ENCODE results near the gene PTPRG. TPM values are rescaled to one million over a fixed set of nuclear protein-coding genes. Genes with fewer than 3 reads are reported as not detected.

PTPRG gene
- total RNA-seq, 2 donors from 2014 or later, result 26.0 to 26.3 TPM

DNA sequence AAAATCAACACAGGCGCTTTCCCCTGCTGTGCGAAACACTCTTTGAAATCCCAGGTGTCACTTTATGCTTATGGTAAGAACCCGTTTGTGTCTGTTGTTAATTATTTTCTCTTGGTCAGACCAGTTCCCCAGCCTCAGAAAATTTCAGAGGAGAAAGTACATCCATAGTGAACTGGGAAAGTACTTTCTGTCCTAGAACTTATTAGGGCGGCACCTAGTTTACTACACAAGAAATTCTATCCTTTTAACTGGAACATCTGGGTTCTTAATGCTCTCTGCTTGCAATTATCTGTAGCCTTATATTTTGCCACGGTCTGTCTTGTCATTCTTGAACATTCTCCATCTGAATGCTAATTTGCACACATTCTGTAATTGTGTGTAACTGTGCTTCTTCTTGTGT, 215.0 kb downstream of the PTPRG start:
- H3K4me3 ChIP-seq, result no peak overlapping the region
- intact Hi-C loops (cut with DNase I), result no loop called here
- no peak overlapping the region for H3K9ac ChIP-seq (ENCODE audit: low read depth in 2 of 2, low read length in 2 of 2)
- no peaks in the 10 kb centered on the region for H3K4me1 ChIP-seq
- TF ChIP-seq, protein P1, sequence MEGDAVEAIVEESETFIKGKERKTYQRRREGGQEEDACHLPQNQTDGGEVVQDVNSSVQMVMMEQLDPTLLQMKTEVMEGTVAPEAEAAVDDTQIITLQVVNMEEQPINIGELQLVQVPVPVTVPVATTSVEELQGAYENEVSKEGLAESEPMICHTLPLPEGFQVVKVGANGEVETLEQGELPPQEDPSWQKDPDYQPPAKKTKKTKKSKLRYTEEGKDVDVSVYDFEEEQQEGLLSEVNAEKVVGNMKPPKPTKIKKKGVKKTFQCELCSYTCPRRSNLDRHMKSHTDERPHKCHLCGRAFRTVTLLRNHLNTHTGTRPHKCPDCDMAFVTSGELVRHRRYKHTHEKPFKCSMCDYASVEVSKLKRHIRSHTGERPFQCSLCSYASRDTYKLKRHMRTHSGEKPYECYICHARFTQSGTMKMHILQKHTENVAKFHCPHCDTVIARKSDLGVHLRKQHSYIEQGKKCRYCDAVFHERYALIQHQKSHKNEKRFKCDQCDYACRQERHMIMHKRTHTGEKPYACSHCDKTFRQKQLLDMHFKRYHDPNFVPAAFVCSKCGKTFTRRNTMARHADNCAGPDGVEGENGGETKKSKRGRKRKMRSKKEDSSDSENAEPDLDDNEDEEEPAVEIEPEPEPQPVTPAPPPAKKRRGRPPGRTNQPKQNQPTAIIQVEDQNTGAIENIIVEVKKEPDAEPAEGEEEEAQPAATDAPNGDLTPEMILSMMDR (IDR thresholded peaks at IDR 0.05), result no peak
- no peaks in the 10 kb centered on the region for H3K36me3 ChIP-seq
- no peaks in the 10 kb centered on the region for H3K9me3 ChIP-seq
- DNase-seq, result no peak
- no peak overlapping the region for H3K27ac ChIP-seq
- H3K27me3 ChIP-seq, result no peaks in the 10 kb centered on the region

DNA sequence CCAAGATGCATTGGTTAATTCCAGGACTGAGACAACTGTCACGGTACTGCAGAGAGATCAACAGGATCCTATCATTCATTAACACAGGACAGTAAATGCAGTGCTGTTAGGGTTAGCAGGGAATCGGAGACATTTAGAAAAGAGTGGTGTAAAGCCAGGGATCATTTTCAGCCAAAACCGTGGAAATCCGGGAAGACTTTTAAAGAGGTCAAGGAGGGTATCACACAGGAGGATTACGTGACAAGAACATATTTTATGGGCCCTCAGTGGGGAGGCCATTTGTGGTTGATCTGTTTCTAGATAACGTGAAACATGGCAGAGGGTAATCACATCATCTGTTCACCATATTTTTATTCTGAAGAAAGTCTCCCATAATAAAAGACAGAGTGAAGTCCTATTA, 216.1 kb downstream of the PTPRG start:
- H3K4me1 ChIP-seq, result no peaks in the 10 kb centered on the region
- intact Hi-C loops (cut with DNase I), result no loop called here

DNA sequence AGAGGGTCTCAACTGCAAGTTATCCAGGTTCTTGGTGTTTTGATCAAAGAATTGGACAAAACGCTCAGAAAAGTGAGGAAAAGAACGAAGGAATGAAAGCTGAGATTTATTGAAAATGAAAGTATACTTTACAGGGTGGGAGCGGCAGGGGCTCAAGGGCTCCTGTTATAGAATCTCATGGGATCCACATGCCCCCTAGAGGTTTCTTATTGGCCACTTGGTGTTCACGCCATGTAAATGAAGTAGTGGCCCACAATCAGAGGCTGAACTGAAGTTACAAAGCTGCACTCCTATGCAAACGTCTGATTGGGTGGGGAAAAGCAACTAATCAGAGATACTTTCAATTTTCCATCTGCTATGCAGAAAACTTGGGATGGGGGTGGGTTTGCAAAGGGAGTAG, 216.7 kb downstream of the PTPRG start:
- no peaks in the 10 kb centered on the region for H3K27me3 ChIP-seq
- TF ChIP-seq, protein P1 (IDR thresholded peaks at IDR 0.05), result no peak
- no peak overlapping the region for H3K9ac ChIP-seq (ENCODE audit: low read depth in 2 of 2, low read length in 2 of 2)
- intact Hi-C loops (cut with DNase I), result no loop called here
- no peak for DNase-seq
- H3K4me3 ChIP-seq, result no peak overlapping the region
- H3K36me3 ChIP-seq, result no peaks in the 10 kb centered on the region
- no peaks in the 10 kb centered on the region for H3K4me1 ChIP-seq
- no peaks in the 10 kb centered on the region for H3K9me3 ChIP-seq
- no peak overlapping the region for H3K27ac ChIP-seq

More for the DNA sequence above, 216.1 kb downstream of the PTPRG start:
- Histone ChIP-seq H3K9me3 (no peaks in the 10 kb centered on the region), H3K27me3 (no peaks in the 10 kb centered on the region), H3K4me3 (no peak overlapping the region), H3K9ac (ENCODE audit: low read depth in 2 of 2, low read length in 2 of 2) (no peak overlapping the region), H3K27ac (no peak overlapping the region), H3K36me3 (no peaks in the 10 kb centered on the region)
- TF ChIP-seq, protein P1 (IDR thresholded peaks at IDR 0.05), result no peak
- DNase-seq, result no peak

DNA sequence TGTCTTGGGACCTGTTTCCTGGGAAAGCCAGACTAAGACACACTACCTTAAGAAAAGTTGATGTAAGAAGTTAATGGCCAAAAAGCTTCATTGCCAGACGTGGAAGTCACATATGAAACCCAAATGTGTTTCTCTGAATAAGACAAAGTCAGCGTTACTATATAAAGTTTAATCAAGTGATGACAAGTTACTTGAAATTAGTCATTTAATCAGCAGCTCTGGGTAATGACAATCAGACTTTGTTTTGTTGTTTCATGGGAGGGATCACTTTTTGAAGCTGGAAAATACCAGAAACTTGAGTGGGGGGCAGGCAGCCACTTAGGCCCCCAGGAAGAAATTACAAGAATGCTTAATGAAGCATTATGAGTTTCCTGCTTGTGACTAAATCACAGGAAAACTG, 218.6 kb downstream of the PTPRG start:
- DNase-seq, result no peak
- no peak overlapping the region for H3K9ac ChIP-seq (ENCODE audit: low read depth in 2 of 2, low read length in 2 of 2)
- TF ChIP-seq, protein P1 (IDR thresholded peaks at IDR 0.05), result no peak
- no peaks in the 10 kb centered on the region for H3K36me3 ChIP-seq
- no peak overlapping the region for H3K4me3 ChIP-seq
- no peaks in the 10 kb centered on the region for H3K27me3 ChIP-seq
- H3K27ac ChIP-seq, result no peak overlapping the region
- intact Hi-C loops (cut with DNase I), result no loop called here
- H3K4me1 ChIP-seq, result no peaks in the 10 kb centered on the region
- H3K9me3 ChIP-seq, result no peaks in the 10 kb centered on the region

DNA sequence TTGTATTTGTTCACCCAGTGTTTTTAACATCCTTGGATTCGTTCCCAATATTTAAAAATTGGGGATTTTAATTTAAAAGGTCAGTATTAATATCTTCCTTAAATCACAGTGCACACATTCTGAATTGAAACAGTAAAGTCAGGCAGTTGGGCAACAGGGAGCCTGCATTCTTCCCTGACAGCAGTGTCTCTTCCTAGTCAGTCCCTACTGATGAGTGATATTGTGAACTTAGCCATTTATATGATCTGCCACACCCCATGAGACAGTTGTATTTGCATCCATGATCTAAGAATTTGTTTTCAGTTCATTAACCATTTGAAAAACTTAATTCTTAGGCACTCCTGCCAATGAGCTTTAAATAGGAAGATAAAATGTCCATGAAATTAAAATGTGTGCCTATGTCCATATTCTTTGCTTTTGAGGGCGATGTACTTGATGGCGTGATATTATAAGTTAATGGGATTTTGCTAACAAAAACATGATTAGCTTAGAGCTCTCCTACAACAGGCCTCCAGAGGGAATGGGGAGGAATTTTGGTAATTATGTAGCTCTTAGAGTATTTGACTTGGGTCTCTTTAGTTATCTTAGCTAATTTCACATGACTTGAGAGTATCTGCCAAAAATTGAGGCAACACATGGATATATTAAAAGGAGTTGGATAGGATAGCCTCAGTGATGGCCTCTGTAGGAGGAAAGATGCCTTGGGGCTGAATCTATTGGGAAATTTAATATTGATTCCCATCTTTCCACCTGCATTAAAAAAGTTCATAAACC, 219.3 kb downstream of the PTPRG start:
- Histone ChIP-seq H3K4me1 (no peaks in the 10 kb centered on the region), H3K27me3 (no peaks in the 10 kb centered on the region), H3K9me3 (no peaks in the 10 kb centered on the region), H3K9ac (ENCODE audit: low read depth in 2 of 2, low read length in 2 of 2) (no peak overlapping the region), H3K36me3 (no peaks in the 10 kb centered on the region), H3K4me3 (no peak overlapping the region), H3K27ac (no peak overlapping the region)
- no peak for DNase-seq
- intact Hi-C loops (cut with DNase I), result no loop called here
- TF ChIP-seq, protein P1 (IDR thresholded peaks at IDR 0.05), result no peak
